ENCODE results near the gene NAP1L1. TPM values are rescaled to one million over a fixed set of nuclear protein-coding genes. Genes with fewer than 3 reads are reported as not detected.

The NAP1L1 gene
- total RNA-seq, 1 experiment from 2014 or later: 219 TPM

- Histone ChIP-seq H3K4me3 (ENCODE audit: insufficient read depth, low read depth, low read length) (no peak overlapping the region), H3K27me3 (ENCODE audit: control insufficient read depth, insufficient read depth, low read length) (no peaks in the 10 kb centered on the region), H3K36me3 (replicated peaks; ENCODE audit: control insufficient read depth, insufficient read depth, low read length) (no peaks in the 10 kb centered on the region)
- DNase-seq: no peak
Measured at GRCh38 chr12:76101739-76102385, 17.4 kb upstream of the NAP1L1 start.

- Histone ChIP-seq H3K4me3 (ENCODE audit: insufficient read depth, low read depth, low read length) (no peak overlapping the region), H3K27me3 (ENCODE audit: control insufficient read depth, insufficient read depth, low read length) (no peaks in the 10 kb centered on the region), H3K36me3 (replicated peaks; ENCODE audit: control insufficient read depth, insufficient read depth, low read length) (no peaks in the 10 kb centered on the region)
- DNase-seq: no peak
Measured at GRCh38 chr12:76096079-76096646, 11.7 kb upstream of the NAP1L1 start.

GRCh38 chr12:76094754-76095153 is 10.3 kb upstream of the NAP1L1 start:
- H3K27me3 ChIP-seq (ENCODE audit: control insufficient read depth, insufficient read depth, low read length): no peaks in the 10 kb centered on the region
- no peaks in the 10 kb centered on the region for H3K36me3 ChIP-seq (replicated peaks; ENCODE audit: control insufficient read depth, insufficient read depth, low read length)
- H3K4me3 ChIP-seq (ENCODE audit: insufficient read depth, low read depth, low read length): no peak overlapping the region
- DNase-seq: no peak

GRCh38 chr12:76091246-76091754 is 6.8 kb upstream of the NAP1L1 start:
- Histone ChIP-seq H3K27me3 (ENCODE audit: control insufficient read depth, insufficient read depth, low read length) (no peaks in the 10 kb centered on the region), H3K4me3 (ENCODE audit: insufficient read depth, low read depth, low read length) (no peak overlapping the region), H3K36me3 (replicated peaks; ENCODE audit: control insufficient read depth, insufficient read depth, low read length) (no peaks in the 10 kb centered on the region)
- DNase-seq: no peak

- Histone ChIP-seq H3K4me3 (ENCODE audit: insufficient read depth, low read depth, low read length) (peak overlapping the region; percentile 98; the same call in 1 of the 2 replicates), H3K36me3 (replicated peaks; ENCODE audit: control insufficient read depth, insufficient read depth, low read length) (no peaks in the 10 kb centered on the region), H3K27me3 (ENCODE audit: control insufficient read depth, insufficient read depth, low read length) (no peaks in the 10 kb centered on the region)
- DNase-seq: no peak
Measured at GRCh38 chr12:76085520-76085868, 1.0 kb upstream of the NAP1L1 start.

- Histone ChIP-seq H3K36me3 (replicated peaks; ENCODE audit: control insufficient read depth, insufficient read depth, low read length) (no peaks in the 10 kb centered on the region), H3K27me3 (ENCODE audit: control insufficient read depth, insufficient read depth, low read length) (no peaks in the 10 kb centered on the region), H3K4me3 (ENCODE audit: insufficient read depth, low read depth, low read length) (peak overlapping the region; percentile 98)
- no peak for DNase-seq
Measured at GRCh38 chr12:76084863-76085519, 506 bp upstream of the NAP1L1 start.

GRCh38 chr12:76083246-76083903 is 1.1 kb downstream of the NAP1L1 start:
- H3K4me3 ChIP-seq (ENCODE audit: insufficient read depth, low read depth, low read length): peak overlapping the region; percentile 98
- H3K36me3 ChIP-seq (replicated peaks; ENCODE audit: control insufficient read depth, insufficient read depth, low read length): no peaks in the 10 kb centered on the region
- DNase-seq: no peak
- H3K27me3 ChIP-seq (ENCODE audit: control insufficient read depth, insufficient read depth, low read length): no peaks in the 10 kb centered on the region

- Histone ChIP-seq H3K27me3 (ENCODE audit: control insufficient read depth, insufficient read depth, low read length) (no peaks in the 10 kb centered on the region), H3K4me3 (ENCODE audit: insufficient read depth, low read depth, low read length) (no peak overlapping the region), H3K36me3 (replicated peaks; ENCODE audit: control insufficient read depth, insufficient read depth, low read length) (no peaks in the 10 kb centered on the region)
- DNase-seq: no peak
Measured at GRCh38 chr12:76081909-76082308, 2.6 kb downstream of the NAP1L1 start.

- Histone ChIP-seq H3K27me3 (ENCODE audit: control insufficient read depth, insufficient read depth, low read length) (no peaks in the 10 kb centered on the region), H3K36me3 (replicated peaks; ENCODE audit: control insufficient read depth, insufficient read depth, low read length) (no peaks in the 10 kb centered on the region), H3K4me3 (ENCODE audit: insufficient read depth, low read depth, low read length) (no peak overlapping the region)
- peak; percentile 38 for DNase-seq
Measured at GRCh38 chr12:76080729-76081415, 3.6 kb downstream of the NAP1L1 start.

- DNase-seq: no peak
- H3K36me3 ChIP-seq (replicated peaks; ENCODE audit: control insufficient read depth, insufficient read depth, low read length): no peaks in the 10 kb centered on the region
- H3K27me3 ChIP-seq (ENCODE audit: control insufficient read depth, insufficient read depth, low read length): no peaks in the 10 kb centered on the region
- no peak overlapping the region for H3K4me3 ChIP-seq (ENCODE audit: insufficient read depth, low read depth, low read length)
Measured at GRCh38 chr12:76080017-76080728, 4.3 kb downstream of the NAP1L1 start.

- no peak for DNase-seq
- H3K27me3 ChIP-seq (ENCODE audit: control insufficient read depth, insufficient read depth, low read length): no peaks in the 10 kb centered on the region
- no peaks in the 10 kb centered on the region for H3K36me3 ChIP-seq (replicated peaks; ENCODE audit: control insufficient read depth, insufficient read depth, low read length)
- H3K4me3 ChIP-seq (ENCODE audit: insufficient read depth, low read depth, low read length): no peak overlapping the region
Measured at GRCh38 chr12:76078748-76079147, 5.7 kb downstream of the NAP1L1 start.

- H3K36me3 ChIP-seq (replicated peaks; ENCODE audit: control insufficient read depth, insufficient read depth, low read length): peaks cover under 1% of the 10 kb centered on the region; the same call in 1 of the 2 replicates
- H3K4me3 ChIP-seq (ENCODE audit: insufficient read depth, low read depth, low read length): no peak overlapping the region
- H3K27me3 ChIP-seq (ENCODE audit: control insufficient read depth, insufficient read depth, low read length): no peaks in the 10 kb centered on the region
- DNase-seq: no peak
Measured at GRCh38 chr12:76075448-76075847, 9.0 kb downstream of the NAP1L1 start.

- Histone ChIP-seq H3K27me3 (ENCODE audit: control insufficient read depth, insufficient read depth, low read length) (no peaks in the 10 kb centered on the region), H3K36me3 (replicated peaks; ENCODE audit: control insufficient read depth, insufficient read depth, low read length) (peaks cover 1% of the 10 kb centered on the region; the same call in 1 of the 2 replicates), H3K4me3 (ENCODE audit: insufficient read depth, low read depth, low read length) (no peak overlapping the region)
- no peak for DNase-seq
Measured at GRCh38 chr12:76074701-76075336, 9.7 kb downstream of the NAP1L1 start.

Data from H7 (cell line).